ENCODE data around the gene WASF1. TPM values are rescaled to one million over a fixed set of nuclear protein-coding genes. Genes with fewer than 3 reads are reported as not detected.

The WASF1 gene
- 1 to 10 TPM in 2 of 5 experiments, under 1 TPM in 3; 0.19 to 4.7 (median 0.51) TPM for total RNA-seq
- polyA plus RNA-seq = 1 to 10 TPM in 1 of 2 donors, under 1 TPM in 1; 0.24 to 1.2 TPM
- 0.40 reads per million for total RNA-seq

- CTCF ChIA-PET = interaction anchor here (0.7 to 1.8 kb wide), 6 partner anchors 26 to 797 kb away, joined by 3 to 11 read pairs (median 4); partner anchors contain the start of gene CDK19
Observed at GRCh38 chr6:110179406-110180227, at the start of gene WASF1. WASF1 (minus strand) TSS chr6:110179670; CDS start chr6:110127601, 52,069 bp downstream.

GRCh38 chr6:110226261-110226660 lies 46.8 kb upstream of the WASF1 start:
- Mint-ChIP-seq H3K4me3 (no peak overlapping the region), H3K27ac (no peak overlapping the region), H3K27me3 (no peaks in the 10 kb centered on the region), H3K4me1 (peaks cover 0 to 1% (median 0%) of the 10 kb centered on the region in 7 donors), H3K36me3 (peaks cover 3 to 44% (median 31%) of the 10 kb centered on the region in 5 donors), H3K9me3 (no peaks in the 10 kb centered on the region)
- ChIA-PET CTCF (no interaction called here), POLR2A (no interaction called here)
- peaks cover 0 to 39% (median 4%) of the 10 kb centered on the region in 3 experiments for H3K36me3 ChIP-seq (ENCODE audit: control insufficient read depth in 2 of 3, insufficient read depth in 3 of 3, low read length in 3 of 3)
- intact Hi-C loops (cut with micrococcal nuclease) = loop anchor here in 1 of 2 donors (5.0 kb wide), 1 partner anchor 39 kb away; no protein-coding TSS in a partner anchor
- no peaks in the 10 kb centered on the region for H3K4me1 ChIP-seq (ENCODE audit: control insufficient read depth in 2 of 2, insufficient read depth in 2 of 2, low read length in 2 of 2)
- no peak overlapping the region for H3K27ac ChIP-seq (ENCODE audit: low read depth, low read length)
- no peak overlapping the region for H3K4me3 ChIP-seq (ENCODE audit: low read length)
- H3K9me3 ChIP-seq (ENCODE audit: control insufficient read depth in 2 of 3, low read length in 3 of 3) = no peaks in the 10 kb centered on the region
- H3K27me3 ChIP-seq (ENCODE audit: control insufficient read depth in 2 of 2, insufficient read depth in 2 of 2, low read length in 2 of 2) = no peaks in the 10 kb centered on the region
- DNase-seq (no peak), ATAC-seq (no peak)

More at GRCh38 chr6:110179406-110180227, at the start of gene WASF1:
- Histone ChIP-seq H3K9me3 (ENCODE audit: control insufficient read depth in 2 of 3, low read length in 3 of 3) (no peaks in the 10 kb centered on the region), H3K4me3 (ENCODE audit: low read length) (peak within 1 kb of the TSS; percentile 83), H3K27me3 (ENCODE audit: control insufficient read depth in 2 of 2, insufficient read depth in 2 of 2, low read length in 2 of 2) (peaks cover 0 to 7% of the 10 kb centered on the region in 2 donors), H3K4me1 (ENCODE audit: control insufficient read depth in 2 of 2, insufficient read depth in 2 of 2, low read length in 2 of 2) (peaks cover 17 to 23% of the 10 kb centered on the region in 2 donors), H3K27ac (ENCODE audit: low read depth, low read length) (peak within 1 kb of the TSS; percentile 90), H3K36me3 (ENCODE audit: control insufficient read depth in 2 of 3, insufficient read depth in 3 of 3, low read length in 3 of 3) (peaks cover 0 to 5% (median 0%) of the 10 kb centered on the region in 3 experiments)
- intact Hi-C loops (cut with micrococcal nuclease) = loop anchor here (1.0 to 10.0 kb wide), 25 partner anchors 21 to 1915 kb away; partner anchors contain the start of genes AK9 (in 2 of the 2), AMD1 (in 2 of the 2), CDK19 (in 2 of the 2) and FAM229B (in 2 of the 2)
- peaks cover 4 to 8% (median 5%) of the 10 kb centered on the region in 7 donors for H3K4me1 Mint-ChIP-seq
- H3K27ac Mint-ChIP-seq = peak within 1 kb of the TSS in 8 of 9 donors; percentile 2 to 87 (median 66)
- H3K27me3 Mint-ChIP-seq = peaks cover 8 to 21% (median 9%) of the 10 kb centered on the region in 5 donors
- ATAC-seq (peak; percentile 96), DNase-seq (peak; percentile 84 to 94 (median 91))
- H3K4me3 Mint-ChIP-seq = peak within 1 kb of the TSS in 6 of 10 donors; percentile 84 to 90 (median 88)
- POLR2A ChIA-PET = interaction anchor here (0.6 to 1.9 kb wide), 16 partner anchors 9 to 1304 kb away, joined by 3 to 7 read pairs (median 4); partner anchors contain the start of genes AK9, AMD1, CD164 and FIG4
- H3K9me3 Mint-ChIP-seq = no peaks in the 10 kb centered on the region
- H3K36me3 Mint-ChIP-seq = peaks cover 0 to 2% (median 0%) of the 10 kb centered on the region in 5 donors

- no peak for ATAC-seq
- CTCF ChIA-PET = no interaction called here
- H3K36me3 ChIP-seq (ENCODE audit: control insufficient read depth in 2 of 3, insufficient read depth in 3 of 3, low read length in 3 of 3) = peaks cover 0 to 58% (median 8%) of the 10 kb centered on the region in 3 experiments
Observed at GRCh38 chr6:110221738-110222137, 42.3 kb upstream of the WASF1 start.

GRCh38 chr6:110217266-110217665 lies 37.8 kb upstream of the WASF1 start:
- POLR2A ChIA-PET = no interaction called here
- Histone ChIP-seq H3K9me3 (ENCODE audit: control insufficient read depth in 2 of 3, low read length in 3 of 3) (no peaks in the 10 kb centered on the region), H3K36me3 (ENCODE audit: control insufficient read depth in 2 of 3, insufficient read depth in 3 of 3, low read length in 3 of 3) (peaks cover under 1 to 80% (median 14%) of the 10 kb centered on the region in 3 experiments), H3K27me3 (ENCODE audit: control insufficient read depth in 2 of 2, insufficient read depth in 2 of 2, low read length in 2 of 2) (no peaks in the 10 kb centered on the region), H3K27ac (ENCODE audit: low read depth, low read length) (no peak overlapping the region), H3K4me1 (ENCODE audit: control insufficient read depth in 2 of 2, insufficient read depth in 2 of 2, low read length in 2 of 2) (no peaks in the 10 kb centered on the region), H3K4me3 (ENCODE audit: low read length) (no peak overlapping the region)
- Mint-ChIP-seq H3K27ac (no peak overlapping the region), H3K4me3 (no peak overlapping the region), H3K4me1 (no peaks in the 10 kb centered on the region), H3K9me3 (no peaks in the 10 kb centered on the region), H3K27me3 (no peaks in the 10 kb centered on the region), H3K36me3 (peaks cover 14 to 56% (median 42%) of the 10 kb centered on the region in 5 donors)
- DNase-seq = no peak
- intact Hi-C loops (cut with micrococcal nuclease) = loop anchor here in 1 of 2 donors (2.0 to 5.0 kb wide), 2 partner anchors 14 to 40 kb away; partner anchors contain the start of gene WASF1
- ATAC-seq = no peak
- CTCF ChIA-PET = no interaction called here

More at GRCh38 chr6:110221738-110222137, 42.3 kb upstream of the WASF1 start:
- H3K36me3 Mint-ChIP-seq = peaks cover 3 to 55% (median 38%) of the 10 kb centered on the region in 5 donors
- H3K27ac Mint-ChIP-seq = peak overlapping the region in 1 of 9 donors; percentile 26
- peaks cover 0 to 1% (median 0%) of the 10 kb centered on the region in 7 donors for H3K4me1 Mint-ChIP-seq
- H3K27me3 Mint-ChIP-seq = no peaks in the 10 kb centered on the region
- H3K4me3 Mint-ChIP-seq = no peak overlapping the region
- no peak for DNase-seq
- no peaks in the 10 kb centered on the region for H3K4me1 ChIP-seq (ENCODE audit: control insufficient read depth in 2 of 2, insufficient read depth in 2 of 2, low read length in 2 of 2)
- H3K9me3 ChIP-seq (ENCODE audit: control insufficient read depth in 2 of 3, low read length in 3 of 3) = no peaks in the 10 kb centered on the region
- intact Hi-C loops (cut with micrococcal nuclease) = no loop called here
- POLR2A ChIA-PET = no interaction called here
- H3K9me3 Mint-ChIP-seq = no peaks in the 10 kb centered on the region
- H3K27ac ChIP-seq (ENCODE audit: low read depth, low read length) = no peak overlapping the region
- no peak overlapping the region for H3K4me3 ChIP-seq (ENCODE audit: low read length)
- H3K27me3 ChIP-seq (ENCODE audit: control insufficient read depth in 2 of 2, insufficient read depth in 2 of 2, low read length in 2 of 2) = no peaks in the 10 kb centered on the region

GRCh38 chr6:110216140-110216539 lies 36.7 kb upstream of the WASF1 start:
- Mint-ChIP-seq H3K4me3 (no peak overlapping the region), H3K9me3 (no peaks in the 10 kb centered on the region), H3K36me3 (peaks cover 19 to 62% (median 46%) of the 10 kb centered on the region in 5 donors), H3K27ac (peak overlapping the region in 1 of 9 donors; percentile 26), H3K27me3 (no peaks in the 10 kb centered on the region), H3K4me1 (no peaks in the 10 kb centered on the region)
- ATAC-seq = no peak
- H3K36me3 ChIP-seq (ENCODE audit: control insufficient read depth in 2 of 3, insufficient read depth in 3 of 3, low read length in 3 of 3) = peaks cover 3 to 83% (median 19%) of the 10 kb centered on the region in 3 experiments
- ChIA-PET POLR2A (no interaction called here), CTCF (interaction anchor here (0.6 kb wide), 1 partner anchor 10 kb away, joined by 3 read pairs; no protein-coding TSS in a partner anchor)
- DNase-seq = no peak
- H3K4me1 ChIP-seq (ENCODE audit: control insufficient read depth in 2 of 2, insufficient read depth in 2 of 2, low read length in 2 of 2) = no peaks in the 10 kb centered on the region
- H3K27ac ChIP-seq (ENCODE audit: low read depth, low read length) = no peak overlapping the region
- intact Hi-C loops (cut with micrococcal nuclease) = loop anchor here in 1 of 2 donors (2.0 to 5.0 kb wide), 2 partner anchors 13 to 39 kb away; partner anchors contain the start of gene WASF1
- H3K9me3 ChIP-seq (ENCODE audit: control insufficient read depth in 2 of 3, low read length in 3 of 3) = no peaks in the 10 kb centered on the region
- no peaks in the 10 kb centered on the region for H3K27me3 ChIP-seq (ENCODE audit: control insufficient read depth in 2 of 2, insufficient read depth in 2 of 2, low read length in 2 of 2)
- no peak overlapping the region for H3K4me3 ChIP-seq (ENCODE audit: low read length)

GRCh38 chr6:110214338-110214737 lies 34.9 kb upstream of the WASF1 start:
- no peak overlapping the region for H3K4me3 ChIP-seq (ENCODE audit: low read length)
- H3K4me3 Mint-ChIP-seq = no peak overlapping the region
- H3K27ac Mint-ChIP-seq = no peak overlapping the region
- POLR2A ChIA-PET = no interaction called here
- ATAC-seq = no peak
- peaks cover 5 to 79% (median 22%) of the 10 kb centered on the region in 3 experiments for H3K36me3 ChIP-seq (ENCODE audit: control insufficient read depth in 2 of 3, insufficient read depth in 3 of 3, low read length in 3 of 3)
- CTCF ChIA-PET = no interaction called here
- no peaks in the 10 kb centered on the region for H3K27me3 Mint-ChIP-seq
- H3K27me3 ChIP-seq (ENCODE audit: control insufficient read depth in 2 of 2, insufficient read depth in 2 of 2, low read length in 2 of 2) = no peaks in the 10 kb centered on the region
- H3K36me3 Mint-ChIP-seq = peaks cover 19 to 67% (median 46%) of the 10 kb centered on the region in 5 donors
- H3K9me3 Mint-ChIP-seq = no peaks in the 10 kb centered on the region
- no peak overlapping the region for H3K27ac ChIP-seq (ENCODE audit: low read depth, low read length)
- H3K4me1 ChIP-seq (ENCODE audit: control insufficient read depth in 2 of 2, insufficient read depth in 2 of 2, low read length in 2 of 2) = no peaks in the 10 kb centered on the region
- no peaks in the 10 kb centered on the region for H3K4me1 Mint-ChIP-seq
- intact Hi-C loops (cut with micrococcal nuclease) = no loop called here
- no peaks in the 10 kb centered on the region for H3K9me3 ChIP-seq (ENCODE audit: control insufficient read depth in 2 of 3, low read length in 3 of 3)
- no peak for DNase-seq

Data from naive thymus-derived CD4-positive, alpha-beta T cell (primary cell).